Femur (tissue), 1 donor: Measurements from ENCODE around the gene HPSE2.
A peak's percentile ranks its signal among the peaks of the same experiment; 100 is the strongest.

ENCODE experiments used
- DNase-seq: peaks from one replicate; pipeline ENCODE4 v3.0.0-alpha.2; 2017

The HPSE2 gene

DNA sequence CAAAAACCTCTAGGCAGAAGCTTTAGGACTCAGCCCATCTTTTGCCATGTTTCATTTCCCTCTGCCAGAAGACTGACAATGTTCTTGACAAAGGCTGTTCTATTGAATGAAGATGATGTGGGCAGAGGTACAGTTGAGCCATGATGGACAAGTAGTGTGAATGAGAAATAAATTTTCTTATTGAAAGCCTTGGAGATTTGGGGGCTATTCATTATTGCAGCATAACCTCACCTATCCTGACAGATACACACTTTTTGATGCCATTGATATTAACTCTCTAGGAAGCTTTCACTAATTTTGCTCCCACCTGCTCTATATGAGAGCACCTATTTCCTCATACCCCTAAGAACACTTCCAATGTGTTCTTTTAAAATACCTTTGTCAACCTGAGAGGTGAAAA, 752.0 kb downstream of the HPSE2 start:
- no peak for DNase-seq

DNA sequence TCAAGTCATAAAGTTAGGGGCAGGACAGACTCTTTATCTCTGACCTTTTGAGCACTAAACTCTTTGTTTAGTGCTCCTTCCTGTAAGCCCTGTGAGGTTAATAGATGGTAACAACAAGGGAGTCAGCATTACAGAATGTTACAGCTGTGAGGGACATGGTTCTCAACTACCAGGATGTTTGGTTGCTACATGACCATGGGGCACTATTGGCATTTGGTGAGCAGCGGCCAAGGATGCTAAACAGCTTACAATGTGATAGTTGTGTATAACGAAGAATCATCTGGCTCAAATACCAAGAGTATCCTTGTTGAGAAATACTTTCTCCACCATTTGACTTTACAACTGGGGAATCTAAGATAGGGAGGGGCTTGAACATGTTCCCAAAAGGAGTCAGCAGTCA, 753.6 kb downstream of the HPSE2 start:
- DNase-seq: no peak

DNA sequence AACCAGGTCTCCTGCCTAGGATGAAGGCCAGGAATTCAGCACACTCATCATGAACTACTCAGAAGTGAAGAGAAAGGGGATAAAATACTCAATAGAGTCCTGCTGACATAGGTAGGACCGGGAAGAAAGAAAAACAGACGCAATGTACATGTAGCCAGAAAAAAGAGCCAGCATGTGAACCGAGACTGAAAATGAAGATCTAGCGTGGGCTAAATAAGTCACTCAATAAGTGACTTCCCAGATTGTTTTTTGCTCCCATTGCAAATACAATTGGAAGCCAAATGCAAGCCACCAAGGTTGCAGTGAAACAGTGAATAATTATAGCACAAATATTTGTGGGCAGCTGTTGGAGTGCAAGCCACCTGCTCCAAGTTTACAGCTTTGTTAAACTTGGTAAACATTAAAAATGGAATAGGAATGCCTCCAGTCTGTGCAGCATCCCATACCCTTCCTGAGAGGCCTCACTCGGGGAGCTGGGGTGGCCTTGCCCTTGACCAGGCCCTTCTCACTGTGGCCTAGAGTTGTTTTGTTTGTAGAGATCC, 754.2 kb downstream of the HPSE2 start:
- no peak for DNase-seq

DNA sequence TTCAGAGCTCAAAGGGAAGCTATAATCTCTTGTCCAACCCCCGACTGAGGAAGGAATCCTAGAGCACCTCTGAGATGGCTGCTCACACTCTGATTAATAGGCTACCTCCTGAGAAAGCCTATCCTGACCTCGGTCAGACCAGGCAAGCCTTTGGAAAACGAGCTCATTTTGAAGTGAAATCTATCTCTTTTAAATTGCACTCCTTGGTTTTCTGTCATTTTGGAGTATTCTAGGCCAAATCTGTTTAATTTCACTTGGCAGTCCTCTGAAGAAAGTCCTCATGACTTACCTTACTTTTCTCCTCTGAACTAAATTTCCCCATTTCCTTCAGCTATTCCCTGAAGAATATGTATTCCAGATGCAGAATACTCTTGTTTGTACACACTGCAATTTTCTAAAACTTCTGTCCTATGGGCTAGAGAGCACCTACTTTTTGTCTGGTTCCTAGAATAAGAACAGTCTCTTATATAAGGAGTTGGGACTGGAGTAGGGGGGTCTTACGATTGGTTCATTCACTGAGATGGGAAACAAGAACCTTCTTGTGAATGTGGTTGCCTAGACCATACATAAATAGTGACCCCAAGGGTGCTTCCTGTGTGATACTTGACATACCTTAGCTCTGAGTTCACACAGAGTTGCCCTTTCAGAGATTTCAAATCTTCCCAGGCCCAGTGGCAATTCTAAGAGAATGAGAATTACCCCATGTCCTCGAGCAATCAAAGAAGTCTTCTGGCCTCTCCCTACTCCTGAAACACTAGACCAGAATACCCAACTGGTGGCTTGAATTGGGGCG, 757.0 kb downstream of the HPSE2 start:
- no peak for DNase-seq

DNA sequence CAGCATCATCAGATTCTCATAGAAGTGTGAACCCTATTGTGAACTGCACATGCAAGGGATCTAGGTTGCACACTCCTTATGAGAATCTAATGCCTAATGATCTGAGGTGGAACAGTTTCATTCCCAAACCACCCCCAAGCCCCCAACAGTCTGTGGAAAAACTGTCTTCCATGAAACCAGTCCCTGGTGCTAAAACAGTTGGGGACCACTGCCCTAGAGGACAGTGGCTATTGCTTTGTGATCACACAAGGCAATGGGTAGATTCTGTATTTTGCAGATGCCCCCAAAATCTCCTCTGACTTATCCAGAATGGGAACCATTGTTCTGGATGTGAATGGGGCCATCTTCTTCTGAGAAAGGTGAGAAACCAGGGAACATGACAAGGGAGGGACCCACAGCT, 757.8 kb downstream of the HPSE2 start:
- DNase-seq: no peak

DNA sequence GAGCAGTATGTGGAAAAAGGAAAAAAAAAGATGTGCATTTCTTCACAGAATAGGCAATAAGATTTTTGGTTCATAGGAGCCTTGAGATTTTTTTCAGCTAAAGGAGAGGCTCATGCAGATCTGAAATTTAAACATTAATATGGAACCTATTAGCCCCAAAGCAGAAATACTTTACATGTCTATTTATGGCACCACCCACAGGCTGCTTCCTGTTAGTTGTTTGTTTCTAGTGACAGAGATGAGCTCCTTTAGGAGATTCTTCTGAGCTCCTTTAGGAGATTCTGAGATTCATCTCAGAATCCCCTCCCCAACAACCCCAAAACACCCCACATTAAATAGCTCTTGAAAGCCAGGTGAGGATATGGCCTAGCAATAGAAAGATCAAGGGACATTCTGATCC, 761.0 kb downstream of the HPSE2 start:
- no peak for DNase-seq

DNA sequence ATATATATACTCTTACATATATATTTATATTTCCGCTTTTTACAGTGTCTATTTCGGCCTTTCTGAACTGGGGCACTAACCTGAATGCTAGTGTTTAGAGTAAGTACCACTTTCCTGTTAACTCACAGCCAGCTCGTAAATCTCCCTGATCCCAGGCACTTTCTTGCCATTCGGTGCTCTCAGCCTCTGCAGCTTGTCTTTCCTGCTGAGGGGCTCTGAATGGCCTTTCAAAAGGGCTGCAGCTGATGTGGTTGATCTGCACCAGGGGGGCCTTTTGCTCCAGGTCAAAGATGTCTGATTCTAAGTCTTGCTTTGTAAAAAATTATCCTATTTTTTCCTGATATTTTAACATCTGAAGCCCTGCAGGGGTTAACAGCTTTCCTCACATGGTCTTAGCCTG, 763.5 kb downstream of the HPSE2 start:
- DNase-seq: no peak

DNA sequence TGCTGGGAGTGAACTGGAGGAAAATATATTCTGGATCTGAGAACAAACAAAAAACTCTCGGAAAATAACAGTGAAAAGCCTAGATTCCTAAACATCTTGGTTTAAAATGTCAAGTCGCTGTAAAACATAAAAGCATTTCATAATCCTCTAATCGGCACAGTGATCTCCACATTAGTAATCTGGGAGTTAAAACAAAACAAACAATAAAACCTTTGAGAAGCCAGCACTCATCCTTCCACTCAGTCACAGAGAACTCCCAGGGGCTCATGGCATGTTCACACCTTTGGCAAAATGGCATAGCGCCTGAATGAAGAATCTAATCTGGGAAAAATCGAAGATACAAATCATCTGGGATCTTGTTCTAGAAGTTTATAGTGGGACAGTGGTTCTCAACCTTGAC, 764.8 kb downstream of the HPSE2 start:
- DNase-seq: no peak

DNA sequence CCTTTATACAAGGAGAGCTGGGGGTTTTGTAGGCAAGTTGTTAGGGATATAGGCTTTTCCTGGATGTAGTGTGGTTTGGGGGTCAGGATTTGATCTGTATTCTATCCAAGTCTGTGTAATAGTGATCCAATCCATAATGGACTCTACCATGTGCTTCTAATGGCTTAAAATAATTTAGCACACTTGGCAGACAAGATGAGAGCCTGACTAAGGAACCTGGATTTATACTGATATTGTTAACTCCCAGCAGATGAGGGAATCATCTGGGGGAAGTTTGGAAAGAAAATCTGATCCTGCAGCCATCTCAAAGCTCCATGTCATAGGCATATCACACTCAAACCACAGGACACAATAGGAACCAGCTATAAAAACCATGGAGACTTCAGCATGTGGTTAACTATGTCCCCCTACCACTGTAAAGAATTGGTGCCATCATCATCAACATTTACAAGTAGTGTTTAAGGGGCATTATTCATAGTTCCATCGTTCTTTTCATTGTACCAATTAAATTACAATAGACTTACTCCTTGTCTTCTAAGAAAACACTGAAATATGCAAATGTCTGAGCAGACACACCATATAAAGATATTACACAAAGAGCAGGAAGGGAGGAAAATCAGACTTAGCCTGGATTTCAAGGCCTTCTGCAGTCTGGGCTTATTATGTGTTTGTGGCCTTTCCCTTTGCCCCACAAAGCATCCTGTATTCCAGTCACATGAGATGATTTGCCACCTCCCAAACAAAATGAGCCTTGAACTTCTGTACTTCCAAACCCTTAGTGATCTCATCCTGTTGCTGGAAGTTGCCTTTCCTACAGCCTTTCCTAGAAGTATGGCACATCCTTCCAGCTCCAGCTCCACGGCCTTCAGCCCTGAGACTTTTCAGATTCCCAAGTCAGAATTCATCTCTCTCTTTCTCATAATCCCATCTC, 766.4 kb downstream of the HPSE2 start:
- no peak for DNase-seq

DNA sequence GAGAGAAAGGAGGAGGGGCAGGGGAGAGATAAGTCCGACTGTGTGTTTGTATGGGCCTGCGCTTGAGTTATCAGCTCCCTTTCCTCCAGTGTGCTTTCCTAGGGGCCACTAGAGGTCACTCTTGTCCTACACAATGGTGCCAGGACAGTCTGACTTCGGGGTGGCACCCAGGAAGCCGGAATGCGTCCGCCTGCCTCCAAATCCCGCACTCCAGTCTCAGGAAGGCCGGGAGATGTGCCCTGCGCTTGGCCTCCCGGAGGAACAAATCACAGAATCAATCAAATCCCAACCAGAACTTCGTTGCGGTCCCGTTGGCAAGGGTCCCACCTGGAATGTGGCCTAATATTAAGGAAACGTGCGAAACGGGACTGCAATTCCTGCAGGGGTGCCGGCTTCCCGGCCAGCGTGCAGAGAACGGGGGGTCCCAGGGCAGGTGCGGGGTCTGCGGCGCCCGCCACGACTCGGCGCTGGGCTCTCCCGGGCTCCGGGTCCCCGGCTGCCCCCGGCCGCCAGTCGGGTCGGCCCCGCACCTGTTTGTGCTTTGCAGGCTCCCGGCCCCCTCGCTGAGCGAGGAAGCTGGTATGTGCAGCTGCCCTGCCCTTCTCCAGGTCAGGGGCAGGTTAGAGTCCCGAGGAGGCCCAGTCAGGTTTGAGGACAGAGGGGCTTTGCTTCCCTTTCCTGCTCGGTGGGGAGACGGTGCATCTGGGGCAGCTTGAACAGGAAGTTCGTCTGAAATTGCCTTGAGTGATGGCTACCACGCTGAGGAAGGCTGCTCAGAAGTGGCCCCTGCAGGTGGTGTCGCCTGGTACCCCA, 767.9 kb downstream of the HPSE2 start:
- DNase-seq: peak; percentile 80

DNA sequence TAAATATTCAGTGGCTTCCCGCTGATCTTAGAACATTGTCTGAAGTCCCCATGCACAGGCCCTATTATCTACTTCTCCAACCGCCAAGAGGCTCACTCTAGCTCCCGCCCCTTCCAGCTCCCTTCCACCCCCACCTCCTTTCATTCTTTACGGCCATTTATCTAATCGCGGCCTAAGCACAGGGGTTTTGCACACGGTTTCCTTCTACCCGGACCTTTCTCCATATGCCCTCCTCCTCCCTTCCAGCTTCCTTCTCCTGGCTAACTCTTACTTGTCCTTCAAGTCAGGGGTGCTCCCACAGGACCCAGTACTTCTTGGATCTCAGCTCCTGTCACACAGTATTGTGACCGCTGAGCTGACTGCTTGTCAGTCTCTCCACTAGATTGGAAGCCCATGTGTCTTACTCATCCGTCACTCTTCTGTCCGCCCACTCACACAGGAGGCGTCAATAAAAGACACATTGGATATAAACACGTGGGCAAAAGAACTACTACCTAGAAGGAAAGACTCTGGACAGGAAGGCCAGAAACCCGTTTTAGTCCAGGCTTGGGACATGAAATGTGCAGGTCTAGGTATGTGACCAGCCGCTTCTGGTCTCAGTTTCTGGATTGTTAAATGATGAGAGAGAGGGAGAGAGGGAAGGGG, 768.7 kb downstream of the HPSE2 start:
- DNase-seq: no peak

DNA sequence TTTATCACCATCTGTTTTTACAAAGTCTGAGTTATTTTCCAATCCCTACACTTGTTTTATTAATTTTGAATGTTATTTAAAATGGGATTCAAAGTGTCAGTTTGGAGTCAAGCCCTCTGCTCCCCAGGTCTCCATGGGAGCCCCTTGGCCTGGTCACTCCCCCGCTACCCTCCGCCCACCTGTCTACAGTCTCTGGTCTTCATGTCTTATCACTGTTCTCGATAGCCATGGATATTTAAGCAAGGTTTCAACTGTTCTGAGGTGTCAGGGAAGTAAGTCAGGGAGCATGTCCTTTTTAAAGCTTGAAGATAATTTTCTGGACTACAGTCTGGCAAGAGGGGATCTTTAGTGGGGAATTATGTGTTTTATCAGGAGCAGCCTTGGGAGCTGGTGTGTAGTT, 769.8 kb downstream of the HPSE2 start:
- DNase-seq: no peak

DNA sequence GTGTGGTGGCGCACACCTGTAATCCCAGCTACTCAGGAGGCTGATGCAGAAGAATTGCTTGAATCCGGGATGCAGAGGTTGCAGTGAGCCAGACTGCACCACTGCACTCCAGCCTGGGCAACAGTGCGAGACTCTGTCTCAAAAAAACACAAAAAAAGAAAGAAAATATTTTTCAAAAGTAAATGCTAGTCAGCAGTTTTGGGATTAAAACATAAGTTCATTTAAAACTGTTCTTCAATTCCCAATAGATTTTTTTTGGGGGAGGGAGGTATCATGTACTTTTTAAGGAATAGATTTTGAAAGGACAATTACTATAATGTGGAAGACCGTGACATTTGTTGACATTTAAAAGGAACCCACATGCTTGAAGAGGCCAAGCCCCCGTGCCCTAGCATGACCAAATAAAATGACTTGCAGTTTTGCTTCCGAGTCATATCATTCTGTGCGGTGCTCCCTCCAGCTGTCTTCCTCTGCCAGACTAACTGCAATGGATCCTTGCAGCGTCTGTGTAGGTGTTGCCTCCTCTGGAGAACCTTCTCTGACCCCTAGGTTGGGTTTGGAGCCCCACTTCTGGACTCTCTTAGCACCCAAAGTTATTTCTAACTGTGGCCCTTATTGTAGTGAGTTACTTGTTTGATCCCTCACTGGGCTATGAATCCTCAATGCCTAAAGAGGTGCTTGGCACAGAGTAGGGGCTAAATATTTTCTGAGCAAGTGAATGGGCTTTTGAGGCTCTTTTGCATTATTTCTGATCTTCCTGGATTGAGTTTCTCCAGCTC, 771.5 kb downstream of the HPSE2 start:
- no peak for DNase-seq

DNA sequence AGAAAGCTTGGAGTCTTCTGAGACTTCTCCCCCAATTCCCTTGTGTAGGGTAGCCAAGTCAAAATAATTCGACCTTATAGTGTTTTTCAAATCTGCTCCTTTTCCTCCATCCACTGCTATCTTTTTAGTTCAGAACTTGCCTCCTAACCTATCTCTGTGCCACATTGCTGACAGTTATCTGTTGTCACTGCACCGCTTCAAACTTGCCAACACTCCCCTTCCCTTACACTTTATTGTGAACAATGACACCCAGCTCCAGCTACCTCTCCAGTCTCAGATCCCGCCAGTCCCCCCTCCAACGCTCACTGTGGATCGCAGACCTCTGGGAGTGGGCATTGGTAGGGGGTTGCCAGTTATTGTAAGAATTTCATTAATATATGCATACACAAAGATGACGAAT, 772.6 kb downstream of the HPSE2 start:
- no peak for DNase-seq

DNA sequence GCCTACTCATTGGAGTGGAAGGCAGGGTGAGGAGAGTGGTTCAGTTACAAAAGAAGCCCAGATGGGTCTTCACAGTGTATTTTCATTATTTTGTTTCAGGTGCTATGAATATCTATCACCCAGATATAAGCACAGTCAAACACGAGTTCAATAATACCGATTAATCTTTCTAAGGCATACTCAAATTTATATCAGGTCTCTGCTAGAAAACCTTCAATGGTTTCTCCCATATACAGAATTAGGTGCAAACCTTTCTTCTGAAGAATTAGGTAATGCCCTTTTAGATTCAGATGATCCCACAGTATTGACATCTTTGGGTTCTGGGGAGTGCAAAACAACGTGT, 774.2 kb downstream of the HPSE2 start:
- no peak for DNase-seq

DNA sequence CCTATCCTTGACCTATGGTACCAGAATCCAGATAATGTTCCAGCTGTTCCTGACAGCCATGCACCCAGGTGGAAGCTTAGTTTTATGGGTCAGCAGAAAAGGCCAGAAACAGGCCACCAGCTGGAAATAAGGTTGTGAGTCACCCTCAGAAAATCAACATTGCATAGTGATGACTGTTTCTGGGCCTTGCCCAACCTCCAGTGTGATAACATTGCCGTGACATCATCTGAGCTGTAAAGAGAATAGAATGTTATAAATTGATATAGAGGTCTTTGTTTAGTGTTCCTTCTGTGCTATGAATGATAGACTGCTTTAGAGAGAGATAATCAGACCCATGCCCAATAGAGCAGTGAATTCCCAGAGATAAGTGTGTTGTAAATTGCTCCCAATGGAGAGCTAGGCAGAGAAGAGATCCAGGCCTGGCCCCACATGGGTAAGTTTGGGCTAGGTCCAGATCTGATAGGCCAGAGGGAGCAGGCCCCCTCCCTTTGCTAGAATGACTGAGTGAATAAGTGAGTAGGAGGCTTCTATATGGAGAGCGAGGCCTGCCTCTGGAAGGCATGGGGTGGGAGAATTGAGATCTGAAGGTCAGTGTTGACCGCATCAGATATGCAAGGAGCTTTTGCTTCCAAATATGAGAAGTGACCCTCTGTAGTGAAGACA, 774.7 kb downstream of the HPSE2 start:
- no peak for DNase-seq

DNA sequence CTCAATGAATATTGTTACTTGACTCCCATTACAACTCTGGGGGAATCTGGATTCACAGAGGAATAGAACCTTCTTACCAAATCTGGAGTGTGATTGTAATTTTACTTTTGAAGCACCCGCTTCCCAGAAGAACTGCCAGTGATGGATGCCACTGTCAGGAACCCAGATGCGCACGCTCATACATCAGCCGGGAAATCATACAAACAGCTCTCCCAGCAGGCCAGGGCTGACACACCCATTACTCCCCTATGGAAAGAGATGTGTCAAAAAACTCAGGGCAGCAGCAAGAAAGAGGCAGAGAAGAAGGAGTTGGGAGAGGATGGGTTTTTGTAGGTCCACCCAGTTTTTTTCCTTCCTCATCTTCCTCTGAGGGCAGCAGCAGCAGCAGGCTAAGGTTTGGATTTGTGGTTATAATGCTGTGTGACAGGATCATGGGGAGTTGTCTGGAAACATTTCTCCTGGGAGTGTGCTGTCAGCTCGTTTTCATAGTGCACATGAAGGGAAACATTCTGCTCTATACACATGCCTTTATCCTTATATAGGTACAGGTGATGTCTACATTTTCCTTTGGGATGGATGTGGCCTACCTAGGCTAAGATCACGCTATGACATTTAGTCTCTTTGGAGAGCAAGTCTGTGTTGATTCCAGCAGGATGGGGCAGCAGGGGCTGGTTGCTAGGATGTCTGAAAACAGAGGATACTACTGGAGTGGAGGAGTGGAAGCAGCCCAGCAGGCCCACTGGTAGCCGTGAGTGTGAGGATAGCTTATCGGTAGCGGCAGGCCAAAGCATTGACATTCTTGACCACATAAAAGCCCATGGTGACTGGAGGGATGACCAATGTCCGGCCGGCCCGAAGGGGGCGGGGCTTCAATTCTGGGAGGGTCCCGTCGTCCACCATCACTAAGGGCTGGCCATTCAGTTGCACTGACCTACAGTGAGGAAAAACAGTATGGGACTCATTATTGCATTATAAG, 776.6 kb downstream of the HPSE2 start:
- DNase-seq: no peak

DNA sequence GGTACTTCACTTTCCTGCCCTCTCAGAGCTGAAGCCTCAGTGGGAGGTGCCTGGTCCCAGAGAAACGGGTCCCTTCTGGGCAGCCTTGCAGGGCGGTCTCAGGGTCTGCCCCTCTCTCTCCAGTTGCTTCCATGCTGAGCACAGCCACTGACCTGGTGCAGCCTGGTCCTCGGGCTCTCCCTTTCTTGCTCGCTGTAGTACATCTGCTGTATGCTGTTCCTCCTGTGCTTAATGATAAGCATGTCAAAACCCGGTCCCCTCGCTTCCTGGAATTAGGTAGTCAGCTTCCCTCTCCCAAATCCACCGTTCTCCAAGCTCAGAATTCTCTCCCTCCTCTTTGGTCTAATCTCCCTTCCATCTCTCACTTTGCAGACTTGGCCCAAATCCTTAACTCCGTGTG, 777.9 kb downstream of the HPSE2 start:
- DNase-seq: no peak

DNA sequence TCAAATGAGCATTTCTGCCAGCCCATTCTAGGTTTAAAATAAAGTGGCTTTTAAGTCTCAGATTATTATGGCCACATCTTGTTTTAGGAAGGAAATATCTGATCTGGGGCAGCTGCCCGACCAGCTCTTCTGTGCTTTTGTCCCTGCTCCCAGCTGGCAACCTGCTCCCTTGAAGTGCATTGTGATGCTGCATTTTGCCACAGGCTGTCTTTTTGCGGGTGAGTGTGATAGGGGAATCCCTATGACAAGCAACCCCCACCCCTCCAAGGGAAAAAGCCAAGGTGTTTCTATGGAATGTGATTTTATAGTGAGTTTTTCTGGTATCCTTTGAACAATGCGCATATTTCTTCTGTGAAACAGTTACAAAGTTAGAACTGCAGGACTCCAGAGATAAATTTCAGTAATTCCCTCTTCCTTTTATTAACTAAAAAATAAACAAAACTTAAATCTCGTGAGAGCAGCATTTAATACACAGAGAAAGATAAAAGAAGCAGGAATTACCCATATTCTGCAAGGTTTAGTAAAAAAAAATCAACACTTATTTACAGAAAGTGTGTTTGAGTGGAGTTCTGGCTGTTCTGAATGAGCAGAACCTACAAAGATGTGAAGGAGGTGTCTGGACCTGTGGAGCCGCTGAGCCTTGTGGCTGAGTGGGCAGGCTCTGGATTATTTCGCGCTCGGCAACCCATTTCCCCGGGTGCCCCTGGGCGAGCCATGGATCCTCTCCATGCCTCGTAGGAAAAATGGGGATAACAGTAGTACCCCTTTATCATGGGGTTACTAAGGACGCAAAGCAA, 778.8 kb downstream of the HPSE2 start:
- DNase-seq: no peak
